SK-N-SH (cell line): ENCODE measurements around the gene SYT14.

Experiments
- CHD2 ChIP-seq: fragments of 150-350 bp; IDR thresholded peaks from 2 replicates; pipeline ENCODE4 v1.6.1; 2018; ENCODE audit warnings: low read length; ENCODE audit not compliant: partially characterized antibody
- CTCF ChIP-seq: fragments of 200-600 bp; sonication (generic); IDR thresholded peaks from 2 replicates; pipeline ENCODE4 v1.6.1; 2017; ENCODE audit warnings: antibody characterized with exemption, mild to moderate bottlenecking, moderate library complexity
- ELF1 ChIP-seq: IDR thresholded peaks from 2 replicates; pipeline ENCODE4 v1.4.0; 2012
- FOSL2 ChIP-seq: IDR thresholded peaks from 2 replicates; pipeline ENCODE4 v1.4.0; 2012; ENCODE audit warnings: low read depth, mild to moderate bottlenecking, moderate library complexity, borderline replicate concordance
- GABPA ChIP-seq: IDR thresholded peaks from 2 replicates; pipeline ENCODE4 v1.4.0; 2012; ENCODE audit warnings: low read depth, mild to moderate bottlenecking
- MXI1 ChIP-seq: IDR thresholded peaks from 2 replicates; pipeline ENCODE4 v1.6.1; 2012; ENCODE audit warnings: mild to moderate bottlenecking, low read depth, low read length, improper control_type of control experiment
- NRF1 ChIP-seq: IDR thresholded peaks from 2 replicates; pipeline ENCODE4 v1.6.1; 2012; ENCODE audit warnings: low read depth, mild to moderate bottlenecking, low read length
- POLR2AphosphoS5 ChIP-seq: IDR thresholded peaks from 2 replicates; pipeline ENCODE4 v1.6.1; 2012; ENCODE audit warnings: low read depth, low read length
- RAD21 ChIP-seq: IDR thresholded peaks from 2 replicates; pipeline ENCODE4 v1.6.1; 2012; ENCODE audit warnings: mild to moderate bottlenecking, low read length
- RCOR1 ChIP-seq: fragments of 150-350 bp; IDR thresholded peaks from 2 replicates; pipeline ENCODE4 v1.6.1; 2017; ENCODE audit warnings: antibody characterized with exemption, low read length
- TCF12 ChIP-seq: IDR thresholded peaks from 2 replicates; pipeline ENCODE4 v1.4.0; 2012
- TF ChIP-seq, protein P1 (sequence below): fragments of 150-350 bp; IDR thresholded peaks from 2 replicates; pipeline ENCODE4 v1.6.1; 2016; ENCODE audit warnings: mild to moderate bottlenecking, low read depth, low read length
- TF ChIP-seq, protein P2 (sequence below): fragments of 150-350 bp; IDR thresholded peaks from 2 replicates; pipeline ENCODE4 v1.6.1; 2017; ENCODE audit warnings: antibody characterized with exemption, low read length, low read depth, borderline replicate concordance
- TF ChIP-seq, protein P3 (sequence below): IDR thresholded peaks from 2 replicates; pipeline ENCODE4 v1.6.1; 2012; ENCODE audit warnings: mild to moderate bottlenecking, low read depth, low read length, moderate library complexity

- TF ChIP-seq RCOR1 = no peak
- no peak for TF ChIP-seq CTCF
- TF ChIP-seq NRF1 = no peak
- TF ChIP-seq, protein P1, sequence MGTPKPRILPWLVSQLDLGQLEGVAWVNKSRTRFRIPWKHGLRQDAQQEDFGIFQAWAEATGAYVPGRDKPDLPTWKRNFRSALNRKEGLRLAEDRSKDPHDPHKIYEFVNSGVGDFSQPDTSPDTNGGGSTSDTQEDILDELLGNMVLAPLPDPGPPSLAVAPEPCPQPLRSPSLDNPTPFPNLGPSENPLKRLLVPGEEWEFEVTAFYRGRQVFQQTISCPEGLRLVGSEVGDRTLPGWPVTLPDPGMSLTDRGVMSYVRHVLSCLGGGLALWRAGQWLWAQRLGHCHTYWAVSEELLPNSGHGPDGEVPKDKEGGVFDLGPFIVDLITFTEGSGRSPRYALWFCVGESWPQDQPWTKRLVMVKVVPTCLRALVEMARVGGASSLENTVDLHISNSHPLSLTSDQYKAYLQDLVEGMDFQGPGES = no peak
- TF ChIP-seq, protein P2, sequence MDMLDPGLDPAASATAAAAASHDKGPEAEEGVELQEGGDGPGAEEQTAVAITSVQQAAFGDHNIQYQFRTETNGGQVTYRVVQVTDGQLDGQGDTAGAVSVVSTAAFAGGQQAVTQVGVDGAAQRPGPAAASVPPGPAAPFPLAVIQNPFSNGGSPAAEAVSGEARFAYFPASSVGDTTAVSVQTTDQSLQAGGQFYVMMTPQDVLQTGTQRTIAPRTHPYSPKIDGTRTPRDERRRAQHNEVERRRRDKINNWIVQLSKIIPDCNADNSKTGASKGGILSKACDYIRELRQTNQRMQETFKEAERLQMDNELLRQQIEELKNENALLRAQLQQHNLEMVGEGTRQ = no peak
- TF ChIP-seq, protein P3, sequence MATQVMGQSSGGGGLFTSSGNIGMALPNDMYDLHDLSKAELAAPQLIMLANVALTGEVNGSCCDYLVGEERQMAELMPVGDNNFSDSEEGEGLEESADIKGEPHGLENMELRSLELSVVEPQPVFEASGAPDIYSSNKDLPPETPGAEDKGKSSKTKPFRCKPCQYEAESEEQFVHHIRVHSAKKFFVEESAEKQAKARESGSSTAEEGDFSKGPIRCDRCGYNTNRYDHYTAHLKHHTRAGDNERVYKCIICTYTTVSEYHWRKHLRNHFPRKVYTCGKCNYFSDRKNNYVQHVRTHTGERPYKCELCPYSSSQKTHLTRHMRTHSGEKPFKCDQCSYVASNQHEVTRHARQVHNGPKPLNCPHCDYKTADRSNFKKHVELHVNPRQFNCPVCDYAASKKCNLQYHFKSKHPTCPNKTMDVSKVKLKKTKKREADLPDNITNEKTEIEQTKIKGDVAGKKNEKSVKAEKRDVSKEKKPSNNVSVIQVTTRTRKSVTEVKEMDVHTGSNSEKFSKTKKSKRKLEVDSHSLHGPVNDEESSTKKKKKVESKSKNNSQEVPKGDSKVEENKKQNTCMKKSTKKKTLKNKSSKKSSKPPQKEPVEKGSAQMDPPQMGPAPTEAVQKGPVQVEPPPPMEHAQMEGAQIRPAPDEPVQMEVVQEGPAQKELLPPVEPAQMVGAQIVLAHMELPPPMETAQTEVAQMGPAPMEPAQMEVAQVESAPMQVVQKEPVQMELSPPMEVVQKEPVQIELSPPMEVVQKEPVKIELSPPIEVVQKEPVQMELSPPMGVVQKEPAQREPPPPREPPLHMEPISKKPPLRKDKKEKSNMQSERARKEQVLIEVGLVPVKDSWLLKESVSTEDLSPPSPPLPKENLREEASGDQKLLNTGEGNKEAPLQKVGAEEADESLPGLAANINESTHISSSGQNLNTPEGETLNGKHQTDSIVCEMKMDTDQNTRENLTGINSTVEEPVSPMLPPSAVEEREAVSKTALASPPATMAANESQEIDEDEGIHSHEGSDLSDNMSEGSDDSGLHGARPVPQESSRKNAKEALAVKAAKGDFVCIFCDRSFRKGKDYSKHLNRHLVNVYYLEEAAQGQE = no peak
- no peak for TF ChIP-seq RAD21
- TF ChIP-seq GABPA = no peak
- TF ChIP-seq POLR2AphosphoS5 = no peak
- no peak for TF ChIP-seq CHD2
- no peak for TF ChIP-seq FOSL2
- TF ChIP-seq TCF12 = no peak
- TF ChIP-seq ELF1 = no peak
- no peak for TF ChIP-seq MXI1
These were observed 232.2 kb downstream of the SYT14 start for GRCh38 chr1:210170220-210170619.
